HG02759 (cell line): ENCODE data around the gene TMEM242.

Experiments used
- ATAC-seq: cut with Tn5 transposase; IDR thresholded peaks from one replicate; pipeline ENCODE4 v1.9.1; 2021; ENCODE audit warnings: mild to moderate bottlenecking, moderate library complexity; ENCODE audit not compliant: unreplicated experiment

The TMEM242 gene

GRCh38 chr6:157290797-157291196 lies 32.5 kb downstream of the TMEM242 start:
- no peak for ATAC-seq

GRCh38 chr6:157289764-157290163 lies 33.6 kb downstream of the TMEM242 start:
- no peak for ATAC-seq

DNA sequence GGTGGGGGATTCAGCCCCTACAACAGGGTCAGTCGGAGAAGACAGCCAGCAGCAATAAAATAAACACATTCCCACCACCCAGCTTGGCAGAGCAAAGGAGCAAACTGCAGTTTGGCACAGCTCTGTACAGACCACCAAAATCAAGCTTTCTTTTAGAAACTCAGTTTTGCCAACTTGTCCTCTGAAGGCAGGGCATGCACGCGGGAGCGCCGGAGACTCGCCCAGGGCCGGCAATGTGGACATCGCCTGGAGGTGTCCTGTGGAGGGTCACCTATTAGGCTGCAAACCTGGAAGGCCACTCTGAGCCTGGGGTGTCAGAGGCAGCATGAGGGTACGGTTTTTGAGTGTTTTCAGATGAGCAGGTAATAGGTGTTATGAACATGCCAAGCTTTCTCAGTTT lies 34.7 kb downstream of the TMEM242 start:
- no peak for ATAC-seq

GRCh38 chr6:157287923-157288322 lies 35.4 kb downstream of the TMEM242 start:
- ATAC-seq = no peak

GRCh38 chr6:157287247-157287850 lies 36.0 kb downstream of the TMEM242 start:
- ATAC-seq = no peak

DNA sequence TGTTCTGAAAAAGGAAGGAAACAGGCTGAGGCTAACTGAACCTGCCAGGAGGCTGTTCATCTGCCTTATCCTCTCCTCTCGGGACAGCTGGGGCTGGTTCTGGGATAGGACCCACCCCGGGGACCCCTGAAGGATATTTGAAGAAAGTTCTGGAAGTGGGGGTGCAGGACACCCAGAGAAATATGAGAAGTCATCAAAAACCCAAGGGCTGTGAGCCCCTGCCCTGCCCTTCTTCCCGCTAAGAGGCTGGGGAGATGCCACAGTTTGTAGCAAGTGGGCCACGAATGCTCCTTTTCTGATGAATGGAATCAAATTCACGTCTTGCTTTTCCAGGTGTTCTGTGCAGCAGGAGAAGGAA lies 37.9 kb downstream of the TMEM242 start:
- no peak for ATAC-seq

GRCh38 chr6:157284738-157285421 lies 38.4 kb downstream of the TMEM242 start:
- no peak for ATAC-seq

DNA sequence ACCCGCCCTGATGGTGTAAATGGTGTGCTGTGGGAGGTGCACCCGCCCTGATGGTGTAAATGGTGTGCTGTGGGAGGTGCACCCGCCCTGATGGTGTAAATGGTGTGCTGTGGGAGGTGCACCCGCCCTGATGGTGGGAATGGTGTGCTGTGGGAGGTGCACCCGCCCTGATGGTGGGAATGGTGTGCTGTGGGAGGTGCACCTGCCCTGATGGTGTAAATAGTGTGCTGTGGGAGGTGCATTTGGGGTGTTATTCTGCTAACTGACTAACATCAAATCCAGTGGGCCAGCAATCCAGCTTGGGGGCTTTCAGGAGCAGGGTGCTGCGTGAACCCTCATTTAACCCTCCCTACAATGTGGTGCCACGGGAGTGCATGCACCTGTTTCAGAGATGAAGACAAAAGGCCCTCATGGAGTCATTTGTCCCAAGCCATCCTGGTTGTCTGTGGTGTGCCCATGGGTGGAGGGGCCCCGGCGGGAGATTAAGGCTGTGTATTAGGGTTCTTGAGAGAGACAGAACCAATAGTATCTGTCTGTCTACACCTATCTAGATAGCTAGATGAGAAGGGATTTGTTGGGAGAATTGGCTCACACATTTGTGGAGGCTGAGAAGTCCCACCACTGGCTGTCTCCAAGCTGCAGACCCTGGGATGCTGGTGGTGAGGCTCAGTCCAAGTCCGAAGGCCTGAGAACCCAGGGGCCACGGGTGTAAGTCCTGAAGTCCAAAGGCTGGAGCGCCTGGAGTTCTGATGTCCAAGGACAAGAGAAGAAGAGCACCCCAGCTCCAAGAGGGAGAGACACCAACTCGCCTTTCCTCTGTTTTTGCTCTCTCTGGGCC lies 39.2 kb downstream of the TMEM242 start:
- no peak for ATAC-seq

- no peak for ATAC-seq
These were observed 39.9 kb downstream of the TMEM242 start for GRCh38 chr6:157283330-157283898.

DNA sequence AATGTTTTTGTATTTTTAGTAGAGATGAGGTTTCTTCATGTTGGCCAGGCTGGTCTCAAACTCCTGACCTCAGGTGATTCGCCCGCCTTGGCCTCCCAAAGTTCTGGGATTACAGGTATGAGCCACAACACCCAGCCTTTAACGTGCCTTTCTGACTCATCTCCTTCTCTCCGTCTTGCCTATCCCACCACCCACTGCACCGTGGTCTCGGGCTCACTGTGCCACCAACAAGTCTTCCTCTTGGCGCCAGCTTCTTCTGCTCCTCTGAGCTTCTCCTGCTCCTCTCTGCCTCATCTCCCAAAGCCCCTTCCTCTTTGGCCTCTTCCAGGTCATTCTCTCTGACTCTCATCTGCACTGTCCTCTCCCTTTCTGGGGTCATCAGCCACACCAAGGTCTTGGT lies 41.0 kb downstream of the TMEM242 start:
- ATAC-seq = no peak

DNA sequence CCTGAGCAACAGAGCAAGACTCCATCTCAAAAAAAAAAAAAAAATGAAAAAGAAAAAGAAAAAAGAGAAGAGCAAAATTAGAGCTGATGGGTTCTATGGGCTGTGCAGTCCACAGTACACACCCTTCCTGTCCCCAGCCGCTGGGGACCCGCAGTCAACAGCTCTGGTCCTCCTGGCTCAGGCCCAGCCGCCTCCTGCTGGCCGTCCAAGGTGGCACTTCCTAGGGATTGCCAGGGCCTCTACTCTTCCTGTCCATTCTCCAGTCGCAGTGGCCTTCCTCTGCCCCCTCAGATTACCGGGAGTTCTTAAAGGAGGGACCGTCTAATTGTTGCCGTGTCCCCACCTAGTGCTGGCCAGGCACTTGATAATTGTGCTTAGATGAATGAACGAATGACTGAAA lies 41.7 kb downstream of the TMEM242 start:
- no peak for ATAC-seq

GRCh38 chr6:157280947-157281346 lies 42.4 kb downstream of the TMEM242 start:
- no peak for ATAC-seq

DNA sequence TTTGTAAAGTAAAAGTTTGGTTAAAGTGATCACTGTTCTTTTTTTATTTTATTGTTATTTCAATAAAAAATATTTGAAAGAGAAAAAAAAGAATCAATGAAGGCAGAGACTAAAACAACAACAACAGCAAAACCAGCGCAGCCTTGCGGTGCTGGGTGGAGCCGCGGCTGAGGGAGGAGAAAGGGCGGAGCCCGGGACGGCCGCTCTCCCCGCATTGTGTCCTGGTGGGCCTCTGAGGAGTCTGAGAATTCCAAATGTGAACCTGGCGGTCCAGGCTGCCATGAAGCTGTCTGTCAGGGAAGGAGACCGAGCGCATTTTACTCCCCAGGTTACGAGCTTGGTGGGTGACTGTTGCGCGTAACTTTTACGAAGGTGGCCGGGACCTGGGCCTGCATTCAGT lies 43.2 kb downstream of the TMEM242 start:
- no peak for ATAC-seq

DNA sequence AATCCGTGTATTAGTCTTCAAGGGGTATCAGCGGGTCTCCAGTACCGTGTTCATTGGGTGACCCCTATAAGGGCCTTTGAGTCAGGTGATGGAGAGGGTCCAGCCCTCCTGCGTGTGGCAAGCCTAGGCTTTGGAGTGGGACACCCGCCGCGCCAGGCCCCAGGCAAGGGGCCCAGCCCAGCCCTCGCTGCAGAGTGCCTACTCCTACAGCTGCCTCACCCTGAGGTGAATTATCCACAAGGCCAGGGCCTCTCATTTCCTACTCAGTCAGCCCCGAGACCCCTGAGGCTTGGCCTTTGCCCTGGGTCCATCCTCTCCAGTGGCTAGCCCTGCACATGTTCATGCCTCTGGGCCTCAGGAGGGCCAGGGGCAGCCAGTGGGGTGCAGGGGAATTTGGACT lies 45.1 kb downstream of the TMEM242 start:
- no peak for ATAC-seq

DNA sequence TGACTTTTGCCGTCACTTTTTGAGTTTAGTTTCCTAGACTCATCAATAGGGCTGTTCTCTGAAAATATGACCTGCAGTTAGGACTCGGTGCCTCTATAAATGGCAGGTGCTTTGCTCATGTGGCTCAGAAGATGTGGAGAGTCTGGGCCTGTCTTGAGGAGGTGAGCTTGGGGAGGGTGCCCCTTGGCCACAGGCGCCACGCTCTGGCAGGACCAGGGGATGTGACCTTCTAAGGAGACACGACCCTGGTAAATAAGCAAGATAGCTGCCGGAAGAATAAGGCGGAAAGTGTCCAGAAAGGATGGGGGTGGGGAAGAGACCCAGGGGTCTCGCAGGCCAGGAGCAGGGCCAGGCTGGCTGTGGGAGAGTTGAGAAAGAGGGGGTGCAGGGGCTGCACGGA lies 46.6 kb downstream of the TMEM242 start:
- no peak for ATAC-seq

DNA sequence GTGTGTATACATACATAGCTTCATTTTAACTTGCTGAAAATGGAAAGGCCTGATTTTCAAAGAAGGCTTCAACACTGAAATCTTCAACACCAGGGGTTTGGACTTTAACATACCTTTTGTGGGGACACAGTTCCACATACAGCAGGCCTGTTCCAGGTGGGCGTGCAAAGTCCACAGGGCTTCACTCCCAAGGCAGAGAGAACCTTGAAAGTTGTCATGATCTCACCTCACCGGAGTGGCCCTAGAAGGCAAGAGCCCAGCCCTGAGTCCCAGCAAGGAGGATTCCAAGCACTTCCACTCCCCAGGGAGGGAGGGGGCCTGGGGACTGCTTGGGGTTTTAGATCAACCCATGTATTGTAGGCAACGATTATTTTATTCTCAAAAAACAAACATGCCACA lies 47.2 kb downstream of the TMEM242 start:
- no peak for ATAC-seq

- ATAC-seq = peak; percentile 96
These were observed 48.7 kb downstream of the TMEM242 start for GRCh38 chr6:157274471-157275226.

DNA sequence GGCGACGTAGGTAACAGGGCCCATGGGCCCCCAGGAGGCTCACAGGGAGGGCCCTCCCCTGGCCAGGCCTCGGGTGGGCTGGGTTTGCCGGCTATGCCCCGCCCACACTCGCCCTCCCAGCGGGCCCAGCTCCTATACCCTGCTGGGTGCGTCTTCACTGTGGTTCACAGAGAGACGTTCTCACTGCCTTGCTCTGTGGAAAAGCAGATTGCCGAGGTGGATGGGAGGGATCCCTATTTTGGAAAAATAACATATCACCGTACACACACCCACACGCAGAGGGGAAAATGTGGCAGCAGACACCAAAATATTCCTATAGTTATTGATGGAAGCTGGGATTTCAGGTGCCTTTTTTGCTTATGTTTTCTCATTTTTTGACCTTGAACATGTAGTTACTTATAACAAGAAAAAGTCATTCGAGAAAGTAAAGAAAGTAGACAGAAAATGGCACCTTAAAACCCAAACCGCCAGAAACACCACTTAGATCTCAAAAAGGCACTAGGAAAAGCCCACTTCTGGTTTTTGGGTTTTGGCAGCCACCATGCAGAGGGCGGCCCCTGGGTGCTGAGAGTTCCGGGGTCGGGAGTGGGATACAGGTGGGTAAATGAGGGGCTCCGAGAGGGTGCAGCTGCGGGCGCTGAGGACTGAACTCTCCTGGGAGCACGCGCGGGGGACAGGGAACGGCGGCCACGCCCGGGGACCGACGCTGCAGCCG lies 49.4 kb downstream of the TMEM242 start:
- ATAC-seq = peak; percentile 43

DNA sequence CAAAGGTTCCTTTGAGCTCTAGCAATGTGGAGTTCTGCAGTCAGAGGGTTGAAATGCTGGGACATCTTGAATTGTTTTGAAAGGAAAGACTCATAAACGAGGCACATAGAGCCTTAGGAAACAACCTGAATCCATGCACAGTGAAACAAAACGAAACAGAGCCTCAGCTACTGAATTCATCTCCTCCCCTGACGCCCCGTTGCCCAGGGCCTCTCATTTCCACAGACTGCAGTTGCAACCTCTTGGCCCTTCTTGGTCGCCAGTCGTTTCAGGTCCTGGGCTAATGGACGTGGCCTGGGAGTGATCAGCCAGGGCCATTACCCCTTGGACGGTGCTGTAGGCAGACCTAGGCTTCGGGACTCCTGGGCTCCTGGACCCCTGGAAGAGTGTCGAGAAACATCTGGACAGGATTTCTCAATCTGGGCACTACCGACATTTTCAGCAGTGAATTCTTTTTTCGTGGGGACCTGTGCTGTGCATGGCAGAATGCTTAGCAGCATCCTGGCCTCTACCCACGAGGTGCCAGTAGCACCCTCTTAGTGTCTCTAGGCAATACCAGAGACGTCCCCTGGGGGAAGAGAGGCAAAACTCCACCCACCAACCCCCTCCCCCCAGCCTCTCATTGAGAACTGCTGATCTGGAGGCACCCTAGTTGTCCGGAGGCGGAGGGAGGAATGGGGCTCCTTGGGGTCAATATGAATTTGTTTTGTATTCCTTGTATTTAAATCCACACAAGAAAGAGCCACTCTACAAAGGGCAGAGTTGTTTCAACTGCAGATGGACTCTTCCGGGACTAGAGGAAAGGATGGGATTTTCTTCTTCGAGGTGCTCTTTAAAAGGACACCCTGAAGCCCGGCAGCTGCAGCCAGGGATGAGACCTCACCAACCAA lies 50.2 kb downstream of the TMEM242 start:
- ATAC-seq = no peak
